ENCODE results near the gene ARHGDIG.
"Not testable (repeated sequence)": the region's sequence is repeated elsewhere in the genome, so short reads cannot be mapped to it uniquely, and the experiment has no call there.

ARHGDIG gene

DNA sequence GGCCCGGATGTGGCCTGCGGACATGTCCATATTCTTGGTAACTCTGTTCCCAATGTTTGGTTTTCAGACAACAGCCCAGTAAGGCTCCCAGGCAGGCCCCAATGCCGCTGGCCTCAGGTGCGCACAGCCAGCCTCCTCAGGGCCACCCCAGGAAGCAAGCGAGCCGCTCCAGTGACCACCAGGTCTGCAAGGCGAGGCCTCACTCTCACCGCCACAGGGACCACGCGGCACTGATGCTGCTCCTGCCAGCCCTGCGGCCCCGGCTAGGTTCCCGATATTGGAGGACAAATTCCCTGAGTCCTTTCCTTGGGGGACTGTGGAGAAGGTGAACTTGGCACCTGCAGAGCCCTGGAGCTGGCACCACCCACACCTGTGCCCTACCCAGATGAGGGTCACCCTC lies 21.6 kb downstream of the ARHGDIG start:
- no peak for DNase-seq

DNA sequence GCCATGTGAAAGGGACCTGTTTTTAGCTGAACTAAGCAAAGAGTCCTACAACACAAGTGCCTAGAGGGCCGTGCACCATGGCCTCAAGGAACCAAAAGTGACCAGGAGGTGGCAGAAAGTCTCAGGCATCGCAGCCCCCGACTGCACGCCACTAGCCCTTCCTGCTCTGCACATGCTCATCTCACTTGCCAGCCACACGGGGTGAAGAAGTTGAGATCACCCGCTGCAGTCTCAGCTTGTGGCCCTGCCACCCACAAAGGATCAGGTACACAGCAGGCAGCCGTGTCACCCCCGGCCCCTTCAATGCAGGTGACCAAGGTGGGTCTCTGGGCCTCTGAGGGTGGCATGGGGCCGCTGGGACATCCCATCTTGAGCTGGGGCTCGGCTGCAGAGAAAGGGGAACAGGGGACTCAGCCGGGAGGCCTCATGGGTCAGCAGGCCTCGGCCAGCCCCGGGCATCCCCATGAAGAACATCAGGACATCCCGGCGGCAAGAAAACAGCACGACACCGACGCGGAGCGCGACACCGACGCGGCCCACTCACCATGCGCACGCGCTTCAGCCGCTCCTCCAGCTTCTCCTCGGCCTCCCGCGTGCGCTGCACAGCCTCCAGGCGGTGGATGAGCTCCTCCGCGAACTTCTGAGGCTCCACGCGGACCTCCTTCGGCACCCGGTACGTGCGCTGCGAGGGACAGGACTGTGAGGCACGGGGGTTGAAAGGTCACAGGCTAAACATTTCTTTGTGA lies 23.5 kb downstream of the ARHGDIG start:
- no peak for DNase-seq

DNA sequence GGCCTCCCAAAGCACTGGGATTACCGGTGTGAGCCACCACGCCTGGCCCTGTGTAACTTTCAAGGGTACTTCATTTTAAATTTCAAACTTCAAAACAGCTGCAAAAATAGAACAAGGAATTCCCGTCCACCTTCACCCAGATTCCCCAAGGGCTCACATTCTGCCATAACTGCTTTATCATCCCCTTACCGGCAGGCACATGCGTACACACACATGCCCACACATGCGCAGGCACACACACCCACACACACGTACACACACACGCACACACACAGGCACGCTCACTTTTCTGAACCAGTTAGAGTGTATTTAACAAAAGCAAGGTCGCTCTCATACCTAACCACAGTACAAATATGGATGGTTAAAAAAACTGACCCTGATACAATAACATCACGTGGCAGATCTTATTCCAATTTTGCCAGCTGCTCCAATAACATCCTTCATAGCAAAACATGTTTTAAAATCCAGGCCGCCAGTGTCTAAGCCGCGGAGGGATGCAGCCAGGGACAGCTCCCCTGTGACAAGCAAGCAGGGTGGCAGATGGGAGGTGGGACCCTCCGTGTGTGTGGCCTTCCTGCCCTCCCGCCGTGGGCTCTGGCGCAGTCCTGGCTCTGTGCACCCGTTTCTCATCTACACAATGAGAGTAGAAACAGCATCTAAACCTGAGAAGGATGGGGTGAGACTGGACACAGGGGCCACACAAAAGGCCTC lies 25.7 kb downstream of the ARHGDIG start:
- DNase-seq: no peak

DNA sequence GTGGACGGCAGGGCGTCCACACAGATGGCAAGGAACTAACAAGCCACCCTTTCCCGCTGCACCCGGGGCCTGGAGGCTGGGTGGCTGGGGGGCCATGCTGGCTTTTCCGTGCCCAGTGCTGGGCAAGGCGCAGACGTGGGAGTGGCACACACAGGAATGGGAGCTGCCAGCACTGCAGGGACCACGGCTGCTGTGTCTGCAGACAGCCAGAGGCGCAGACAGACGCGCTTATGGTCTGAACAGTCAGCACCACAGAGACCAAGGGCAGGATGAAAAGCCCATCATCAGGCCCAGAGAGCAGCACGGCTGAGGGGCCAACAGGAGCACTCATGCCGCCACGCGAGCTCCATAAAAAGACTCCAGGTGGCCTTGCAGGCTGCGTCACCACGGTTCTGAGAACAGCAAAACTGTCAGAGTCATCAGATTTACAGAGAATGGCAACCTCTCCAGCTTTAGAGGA lies 26.6 kb downstream of the ARHGDIG start:
- no peak for DNase-seq

DNA sequence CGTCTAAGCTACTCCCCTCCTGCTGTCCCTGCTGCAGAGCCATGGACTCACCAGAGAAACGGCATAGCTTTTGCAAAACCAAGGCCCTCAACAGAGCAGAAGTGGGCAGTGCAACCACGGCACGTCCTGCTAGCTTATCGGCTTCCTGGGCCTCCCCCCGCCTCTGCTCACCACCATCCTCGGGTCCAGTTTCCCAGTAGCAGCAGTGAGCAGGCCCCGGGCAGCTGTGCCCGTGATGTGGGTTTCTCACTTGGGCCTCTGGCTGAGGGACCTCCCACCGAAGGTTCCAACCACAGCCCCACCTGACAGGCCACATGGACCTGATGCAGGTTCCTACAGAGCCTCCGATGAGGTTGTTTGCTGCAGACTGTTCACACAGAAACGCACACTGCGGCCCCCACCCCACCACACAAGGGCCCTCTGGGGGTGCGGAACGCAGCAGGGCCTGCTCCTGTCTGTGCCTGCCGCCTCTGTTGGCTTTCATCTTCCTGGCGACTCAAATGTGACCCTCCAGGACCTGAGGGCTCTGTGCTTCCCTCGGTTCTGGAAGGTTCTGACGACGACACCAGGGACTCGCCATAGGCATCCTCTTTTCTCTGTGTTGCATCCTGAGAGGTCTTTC lies 27.4 kb downstream of the ARHGDIG start:
- DNase-seq: no peak

DNA sequence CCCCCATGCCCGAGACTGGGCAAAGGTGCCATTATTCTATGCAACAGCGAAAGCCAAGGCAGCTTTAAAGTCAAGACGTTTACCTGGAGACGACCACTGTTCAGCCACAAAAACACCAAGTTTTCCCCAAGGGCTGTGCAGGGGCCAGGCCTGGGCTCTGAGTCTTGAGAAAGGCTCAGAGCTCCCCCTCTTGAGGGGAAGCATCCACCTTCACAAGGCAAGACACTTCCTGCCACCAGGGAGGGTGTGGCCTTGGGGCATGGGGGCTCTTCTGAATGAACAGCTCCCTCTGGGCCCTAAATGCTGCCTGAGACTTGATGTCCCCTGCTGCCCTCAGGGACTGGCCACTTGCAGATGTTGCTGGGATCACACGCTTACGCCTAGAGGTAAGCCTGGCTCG lies 29.1 kb downstream of the ARHGDIG start:
- DNase-seq: no peak

DNA sequence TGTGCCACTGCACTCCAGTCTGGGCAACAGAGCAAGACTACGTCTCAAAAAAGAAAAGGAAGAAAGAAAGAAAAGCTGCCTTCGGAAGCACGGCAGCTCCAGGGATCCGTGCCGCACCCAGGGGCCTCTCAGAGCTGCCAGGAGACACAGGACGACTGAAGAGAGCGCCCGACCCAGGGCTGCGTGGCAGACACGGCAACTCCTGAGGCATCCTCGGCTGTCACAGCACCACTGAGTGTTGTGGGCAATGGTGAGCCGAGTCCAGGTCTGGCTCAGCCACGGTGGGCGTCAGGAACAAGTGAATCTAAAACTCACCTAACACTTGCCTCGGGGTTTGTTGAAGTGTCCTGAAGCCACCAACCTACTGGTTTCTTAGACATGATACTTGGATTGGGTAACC lies 31.3 kb downstream of the ARHGDIG start:
- no peak for DNase-seq

DNA sequence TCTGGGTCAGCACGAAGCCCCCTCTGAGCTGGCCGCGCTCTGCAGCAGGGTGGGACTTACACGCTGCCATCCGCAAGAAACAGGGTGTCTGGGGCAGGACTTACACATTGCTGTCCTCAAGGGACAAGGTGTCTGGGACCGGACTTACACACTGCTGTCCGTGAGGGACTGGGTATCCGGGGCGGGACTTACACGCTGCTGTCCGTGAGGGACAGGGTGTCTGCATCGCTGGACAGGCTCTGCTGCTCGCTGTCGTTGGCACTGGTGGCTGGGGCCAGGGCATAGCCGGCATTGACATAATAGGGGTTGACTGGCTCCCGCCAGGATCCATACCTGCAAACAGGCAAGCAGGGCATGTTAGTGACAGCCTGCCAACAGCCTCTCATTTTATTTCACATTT lies 34.0 kb downstream of the ARHGDIG start:
- DNase-seq: no peak

DNA sequence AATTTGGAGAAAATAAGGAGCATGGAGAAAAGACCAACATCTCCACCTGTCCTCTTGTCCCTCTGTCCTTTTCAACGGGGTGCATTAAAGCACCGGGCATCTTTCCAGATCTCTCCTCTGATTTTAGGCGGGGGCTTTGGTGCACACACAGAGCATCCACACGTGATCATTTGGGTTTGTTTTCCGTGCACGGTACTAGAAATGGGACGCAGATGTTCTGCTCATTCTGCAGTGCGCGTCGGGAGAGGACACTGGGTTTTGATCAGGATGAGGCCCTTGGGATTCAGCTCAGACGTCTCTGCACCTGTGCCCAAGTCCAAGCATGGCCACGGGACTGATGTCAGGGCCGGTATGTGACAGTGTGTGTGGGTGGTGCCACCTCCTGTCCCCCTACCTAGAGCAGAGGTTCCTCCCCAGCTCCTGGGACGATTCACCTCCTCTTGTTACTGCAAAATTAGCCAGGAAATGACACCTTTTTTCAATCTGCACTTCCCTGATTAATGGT lies 34.5 kb downstream of the ARHGDIG start:
- no peak for DNase-seq

DNA sequence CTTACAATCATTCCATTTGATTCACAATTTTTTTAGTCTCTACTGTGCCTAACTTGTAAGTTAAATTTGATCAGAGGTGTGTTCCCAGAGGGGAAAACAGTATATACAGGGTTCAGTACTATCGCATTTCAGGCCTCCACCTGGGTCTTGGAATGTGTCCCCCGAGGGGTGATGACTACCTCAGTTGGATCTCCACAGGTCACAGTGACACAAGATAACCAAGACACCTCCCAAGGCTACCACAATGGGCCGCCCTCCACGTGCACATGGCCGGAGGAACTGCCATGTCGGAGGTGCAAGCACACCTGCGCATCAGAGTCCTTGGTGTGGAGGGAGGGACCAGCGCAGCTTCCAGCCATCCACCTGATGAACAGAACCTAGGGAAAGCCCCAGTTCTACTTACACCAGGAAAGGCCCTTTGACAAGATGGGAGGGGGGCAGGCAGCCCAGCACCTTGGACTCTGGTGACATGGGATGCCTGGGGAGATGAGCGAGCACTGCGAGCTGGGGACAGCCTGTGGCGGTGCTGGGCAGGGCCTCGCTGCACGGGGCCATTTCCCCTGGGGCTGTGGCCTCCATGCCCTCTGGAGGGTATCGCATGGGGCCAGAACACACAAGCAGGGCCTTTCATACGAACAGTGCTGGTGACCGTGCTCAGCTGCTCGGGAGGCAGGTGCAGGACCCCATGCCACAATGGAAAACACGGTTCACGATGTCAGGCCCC lies 36.5 kb downstream of the ARHGDIG start:
- no peak for DNase-seq

DNA sequence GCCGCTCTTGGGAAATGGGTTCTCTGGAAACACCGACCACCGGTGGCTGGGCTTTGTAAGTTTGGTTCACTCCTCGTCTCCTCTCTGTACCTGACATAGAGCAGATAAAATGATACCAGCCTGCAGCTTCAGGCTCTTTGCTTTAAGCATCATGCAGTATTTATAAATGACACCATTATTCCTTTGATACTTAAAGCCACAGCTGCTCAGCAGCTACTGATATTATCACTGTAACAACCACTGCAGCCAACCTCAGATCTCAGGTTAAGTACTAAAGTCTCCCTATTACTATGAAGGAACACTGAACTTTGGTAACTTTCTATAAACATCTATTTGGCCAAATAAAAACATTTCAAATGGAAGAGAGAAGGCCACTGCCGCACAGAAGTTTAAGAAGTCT lies 37.2 kb downstream of the ARHGDIG start:
- no peak for DNase-seq

DNA sequence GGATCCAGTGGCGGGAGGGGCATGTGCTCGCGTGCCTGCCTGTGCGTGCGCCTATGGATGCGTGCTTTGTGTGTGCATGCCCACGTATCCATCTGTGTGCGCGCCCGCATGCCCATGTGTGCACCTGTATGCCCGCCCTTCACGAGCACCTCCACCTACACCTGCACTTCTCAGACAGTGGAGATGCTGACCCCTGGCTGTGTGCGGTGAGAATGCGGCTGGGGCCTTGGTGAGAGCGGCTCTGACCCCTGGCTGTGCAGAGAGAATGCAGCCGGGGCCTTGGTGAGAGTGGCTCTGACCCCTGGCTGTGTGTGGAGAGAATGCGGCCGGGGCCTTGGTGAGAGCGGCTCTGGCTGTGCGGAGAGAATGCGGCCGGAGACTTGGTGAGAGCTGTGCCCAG lies 38.2 kb downstream of the ARHGDIG start:
- no peak for DNase-seq

DNA sequence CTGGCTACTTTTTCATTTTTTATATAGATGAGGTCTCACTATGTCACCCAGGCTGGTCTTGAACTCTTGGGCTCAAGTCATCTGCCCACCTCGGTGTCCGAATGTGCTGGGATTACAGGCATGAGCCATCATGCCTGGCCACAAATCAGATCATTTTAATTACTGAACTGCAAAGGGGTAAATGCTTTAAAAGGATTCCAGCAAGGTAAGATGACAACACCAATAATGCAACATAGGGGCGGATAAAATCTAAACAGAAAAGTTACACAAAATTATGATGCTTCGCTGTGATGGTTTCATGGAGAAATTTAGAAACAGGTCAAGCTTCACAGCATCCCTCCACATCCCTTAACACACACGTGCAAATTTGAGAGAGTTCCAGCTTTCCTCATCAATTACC lies 39.8 kb downstream of the ARHGDIG start:
- DNase-seq: no peak

DNA sequence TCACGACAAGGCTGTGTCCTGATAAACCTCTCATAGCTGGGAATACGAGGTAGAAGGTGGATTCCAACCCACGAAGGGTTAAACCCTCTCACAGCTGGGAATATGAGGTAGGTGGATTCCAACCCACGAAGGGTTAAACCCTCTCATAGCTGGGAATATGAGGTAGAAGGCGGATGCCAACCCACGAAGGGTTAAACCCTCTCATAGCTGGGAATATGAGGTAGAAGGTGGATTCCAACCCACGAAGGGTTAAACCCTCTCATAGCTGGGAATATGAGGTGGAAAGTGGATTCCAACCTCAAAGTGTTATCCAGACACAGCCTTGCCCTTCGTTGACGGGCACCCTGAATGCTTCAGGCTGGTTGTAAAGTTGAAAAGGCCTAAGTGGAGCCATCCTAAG lies 41.1 kb downstream of the ARHGDIG start:
- no peak for DNase-seq

DNA sequence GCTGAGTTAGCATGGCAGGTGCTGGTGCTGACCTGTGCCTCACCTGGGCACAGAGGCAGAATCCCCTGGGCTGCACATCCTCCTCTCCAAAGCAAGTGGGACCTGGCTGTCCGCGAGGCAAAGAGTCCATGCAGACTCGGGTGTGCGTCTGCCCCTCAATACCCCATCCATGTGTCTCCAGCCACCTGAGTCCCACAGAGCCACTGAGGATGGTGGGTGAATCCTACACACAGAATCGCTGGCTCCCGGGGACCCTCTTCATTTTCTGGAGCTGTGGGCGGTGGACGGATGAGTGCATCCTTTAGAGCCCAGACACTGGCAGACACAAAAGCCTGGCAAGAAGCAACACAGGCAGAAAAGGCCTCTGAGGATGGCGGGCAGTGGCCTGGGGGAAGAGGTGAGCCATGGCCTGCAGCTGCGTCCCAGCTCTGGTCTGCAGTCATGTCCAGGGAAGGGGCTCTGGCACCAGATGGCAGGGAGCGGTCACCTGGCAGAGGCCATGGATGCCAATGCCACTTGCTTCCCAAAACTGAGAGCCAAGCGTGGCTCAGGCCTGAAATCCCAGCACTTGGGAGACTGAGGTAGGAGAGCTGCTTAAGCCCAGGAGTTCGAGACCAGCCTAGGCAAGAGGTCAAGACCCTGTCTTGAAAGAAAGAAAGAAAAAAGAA lies 42.2 kb downstream of the ARHGDIG start:
- no peak for DNase-seq

DNA sequence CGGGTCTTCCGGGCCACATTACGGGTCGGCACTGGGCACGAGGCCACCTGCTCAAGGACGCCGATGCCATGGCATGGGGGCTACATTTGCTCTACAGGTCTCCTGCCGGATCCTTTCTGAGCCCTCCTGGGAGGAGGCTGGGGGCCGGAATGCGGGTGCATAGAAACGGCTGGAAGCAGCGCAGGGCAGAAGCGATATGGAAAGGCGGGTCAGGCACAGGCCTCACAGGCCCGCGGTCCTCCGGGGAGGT lies 43.7 kb downstream of the ARHGDIG start:
- DNase-seq: no peak

DNA sequence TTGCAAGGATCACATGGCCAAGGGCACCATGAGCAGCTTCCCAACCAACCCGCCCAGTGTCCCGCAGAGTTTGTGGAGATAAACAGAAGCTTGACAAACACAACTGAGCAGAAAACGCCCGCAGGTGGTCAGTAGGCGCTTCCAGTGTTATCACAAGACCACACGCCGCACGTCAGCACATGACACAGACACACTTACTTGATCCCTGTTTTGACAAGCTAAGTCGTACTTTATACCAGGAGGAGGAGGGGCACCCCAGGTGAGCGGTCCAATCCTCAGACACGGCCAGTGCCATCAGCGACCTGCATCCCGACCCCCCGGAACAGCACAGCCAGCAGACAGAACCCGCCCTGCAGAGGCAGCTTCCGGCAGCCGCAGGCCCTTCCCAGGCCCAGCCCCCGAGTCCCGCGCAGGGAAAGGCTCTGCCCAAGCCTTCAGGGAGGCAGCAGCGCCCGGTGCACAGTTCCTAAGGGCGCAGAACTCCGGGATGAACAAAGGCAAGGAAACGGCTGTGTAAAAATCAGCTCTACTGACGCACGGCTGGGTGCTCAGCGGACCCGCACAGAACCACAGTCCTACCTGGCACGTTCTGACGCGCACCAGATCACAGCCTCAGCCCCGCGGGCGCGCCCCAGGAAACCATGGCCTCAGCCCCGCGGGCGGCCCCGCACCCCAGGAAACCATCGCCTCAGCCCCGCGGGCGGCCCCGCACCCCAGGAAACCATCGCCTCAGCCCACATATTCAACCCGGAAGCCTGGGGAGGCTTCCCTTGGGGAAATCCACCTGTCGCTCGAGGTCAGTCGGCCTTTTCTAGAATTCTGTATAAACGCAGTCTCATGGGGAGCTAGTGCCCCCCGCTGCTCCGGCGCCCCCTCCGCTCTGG lies 44.3 kb downstream of the ARHGDIG start:
- peak; percentile 55 for DNase-seq

DNA sequence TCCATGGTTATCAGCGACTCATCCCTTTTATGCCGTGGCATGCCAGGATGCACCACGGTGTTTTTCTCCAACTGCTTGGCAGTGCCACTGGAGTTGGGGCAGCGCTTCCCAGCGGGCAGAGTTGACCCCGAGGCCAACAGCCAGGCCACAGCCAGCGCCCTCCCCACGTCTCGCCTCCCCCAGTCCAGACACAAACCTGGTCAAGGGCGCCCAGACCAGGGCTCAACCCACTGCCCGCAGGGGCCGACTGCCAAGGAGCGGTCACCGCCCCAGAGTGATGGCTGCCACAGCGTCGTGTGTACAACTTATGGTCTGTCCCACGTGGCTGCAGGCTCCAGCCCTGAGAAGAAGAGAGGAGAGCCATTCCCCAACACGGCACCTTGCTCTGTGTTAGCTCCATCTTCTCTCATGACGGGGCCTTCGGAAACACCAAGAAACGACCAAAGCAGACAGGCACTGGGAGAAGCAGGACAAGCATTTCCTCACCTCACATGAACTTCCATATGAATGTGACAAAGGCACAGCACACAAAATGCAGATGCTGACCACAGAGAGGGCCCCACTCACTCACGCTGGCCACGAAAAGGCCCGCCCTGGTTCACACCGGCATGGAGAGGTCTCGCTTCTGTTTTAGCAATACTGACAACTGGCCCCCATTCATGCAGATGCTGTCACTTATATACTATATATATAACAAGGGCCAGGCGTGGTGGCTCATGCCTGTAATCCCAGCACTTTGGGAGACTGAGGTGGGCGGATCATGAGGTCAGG lies 45.2 kb downstream of the ARHGDIG start:
- DNase-seq: no peak

DNA sequence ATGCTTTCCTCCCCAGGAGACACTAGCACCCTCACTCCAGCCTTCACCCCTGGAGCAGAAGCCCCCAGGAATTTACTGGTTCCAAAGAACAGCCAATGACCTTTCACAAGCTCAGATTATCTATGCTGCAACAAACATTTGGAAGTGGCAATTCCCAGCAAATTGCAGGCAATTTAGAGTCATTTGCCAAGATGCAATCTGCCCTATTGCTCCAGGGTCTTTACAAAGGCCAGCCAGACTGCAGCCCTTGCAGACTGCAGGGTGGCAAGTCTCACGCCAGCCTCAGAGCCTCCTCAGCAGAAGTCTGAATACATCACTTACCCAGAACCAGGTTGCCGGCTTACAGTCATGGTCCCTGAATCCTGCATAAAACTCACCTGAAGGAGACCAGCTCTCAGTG lies 50.4 kb downstream of the ARHGDIG start:
- no peak for DNase-seq

DNA sequence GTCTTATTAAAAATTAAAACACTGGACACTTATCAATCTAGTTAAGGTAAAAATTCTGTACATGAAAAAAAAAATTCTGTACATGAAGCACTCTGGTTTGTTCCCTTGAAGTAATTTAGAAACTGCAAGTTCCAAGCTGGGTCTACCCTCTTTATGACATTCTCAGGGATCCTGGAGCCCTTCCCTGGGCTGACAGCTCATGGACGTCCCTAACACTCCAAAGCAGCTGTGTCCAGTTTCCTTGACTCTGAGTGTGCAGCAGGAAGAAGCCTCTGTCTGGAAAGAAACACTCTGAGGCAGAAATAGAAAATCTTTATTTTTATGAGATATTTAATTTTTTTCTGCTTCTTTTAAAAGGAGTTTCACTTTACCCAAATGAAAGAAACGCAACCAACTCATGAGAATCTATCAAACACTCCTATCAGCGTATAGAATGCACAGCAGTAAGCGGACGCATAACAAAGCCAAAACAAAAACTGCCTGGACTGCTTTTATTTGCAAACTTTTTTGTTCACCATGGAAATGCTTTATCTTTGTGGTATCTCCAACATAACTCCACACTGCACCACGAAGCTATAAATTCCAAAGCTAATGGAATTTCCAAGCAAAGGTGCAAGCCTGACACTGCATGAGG lies 50.9 kb downstream of the ARHGDIG start:
- not testable (repeated sequence) for DNase-seq
